GM23338 (cell line): Measurements from ENCODE around the gene GPR42. TPM values are rescaled to one million over a fixed set of nuclear protein-coding genes. Genes with fewer than 3 reads are reported as not detected.

Experiments
- ATAC-seq: fragments of 200-7000 bp; cut with Tn5 transposase; 3 replicates; pipeline ENCODE4 v1.9.1; 2020
- DNase-seq: peaks from one replicate; pipeline ENCODE4 v3.0.0-alpha.2; 2015; ENCODE audit warnings: low spot score
- H2AFZ ChIP-seq: fragments of 200-600 bp; sonication (generic); 2 replicates; pipeline ENCODE4 v1.8.0; 2016; ENCODE audit warnings: antibody characterized with exemption, mild to moderate bottlenecking, moderate library complexity
- H3F3A ChIP-seq: fragments of 200-600 bp; sonication (generic); replicated peaks from 2 replicates; pipeline ENCODE4 v1.8.0; 2017; ENCODE audit warnings: antibody characterized with exemption, mixed run types, low read depth
- H3K27ac ChIP-seq: fragments of 200-600 bp; sonication (generic); 2 replicates; pipeline ENCODE4 v1.6.1; 2016; ENCODE audit warnings: low read depth
- H3K27me3 ChIP-seq: fragments of 200-600 bp; sonication (generic); 2 replicates; pipeline ENCODE4 v1.8.0; 2016; ENCODE audit warnings: mild to moderate bottlenecking, mixed run types, moderate library complexity; ENCODE audit not compliant: insufficient read depth
- H3K36me3 ChIP-seq: fragments of 200-600 bp; sonication (generic); 2 replicates; pipeline ENCODE4 v1.8.0; 2016; ENCODE audit warnings: mild to moderate bottlenecking; ENCODE audit not compliant: insufficient read depth
- H3K4me1 ChIP-seq: fragments of 200-600 bp; sonication (generic); 2 replicates; pipeline ENCODE4 v1.8.0; 2016; ENCODE audit warnings: mild to moderate bottlenecking, moderate library complexity; ENCODE audit not compliant: insufficient read depth
- H3K4me2 ChIP-seq: fragments of 200-600 bp; sonication (generic); 2 replicates; pipeline ENCODE4 v1.7.1; 2017; ENCODE audit warnings: mixed run types
- H3K4me3 ChIP-seq: fragments of 200-600 bp; sonication (generic); 2 replicates; pipeline ENCODE4 v1.6.1; 2016; ENCODE audit warnings: mixed run types
- H3K79me2 ChIP-seq: fragments of 200-600 bp; sonication (generic); replicated peaks from 2 replicates; pipeline ENCODE4 v1.8.0; 2017; ENCODE audit warnings: mild to moderate bottlenecking; ENCODE audit not compliant: insufficient read depth
- H3K9me2 ChIP-seq: fragments of 200-600 bp; sonication (generic); 2 replicates; pipeline ENCODE4 v1.8.0; 2017; ENCODE audit not compliant: insufficient read depth
- H4K20me1 ChIP-seq: fragments of 200-600 bp; sonication (generic); replicated peaks from 2 replicates; pipeline ENCODE4 v1.8.0; 2017; ENCODE audit warnings: mild to moderate bottlenecking; ENCODE audit not compliant: insufficient read depth
- H3K27ac Mint-ChIP-seq: 2 replicates; pipeline ENCODE4 v1.8.0; 2020; ENCODE audit warnings: inconsistent platforms, mild to moderate bottlenecking, moderate library complexity, mixed read lengths
- H3K27me3 Mint-ChIP-seq: 3 replicates; pipeline ENCODE4 v1.8.0; 2022; ENCODE audit warnings: low read depth, mild to moderate bottlenecking, moderate library complexity, mixed read lengths, inconsistent platforms; ENCODE audit not compliant: insufficient read depth, poor library complexity
- H3K36me3 Mint-ChIP-seq: 3 replicates; pipeline ENCODE4 v1.8.0; 2021; ENCODE audit warnings: low read depth, mild to moderate bottlenecking, inconsistent platforms, moderate library complexity, mixed read lengths
- H3K4me1 Mint-ChIP-seq: 3 replicates; pipeline ENCODE4 v1.8.0; 2020; ENCODE audit warnings: mild to moderate bottlenecking, inconsistent platforms, mixed read lengths
- H3K4me3 Mint-ChIP-seq: 3 replicates; pipeline ENCODE4 v1.8.0; 2021; ENCODE audit warnings: moderate library complexity, mild to moderate bottlenecking, inconsistent platforms, mixed read lengths
- H3K9me3 Mint-ChIP-seq: 3 replicates; pipeline ENCODE4 v1.8.0; 2020; ENCODE audit warnings: moderate library complexity, mild to moderate bottlenecking, inconsistent platforms, mixed read lengths
- CREB1 ChIP-seq: fragments of 250-450 bp; sonication (Bioruptor Pico); IDR thresholded peaks from 2 replicates; pipeline ENCODE4 v1.5.0; 2020; ENCODE audit warnings: low read depth, mild to moderate bottlenecking, moderate library complexity
- EZH2 ChIP-seq: fragments of 200-600 bp; sonication (generic); IDR thresholded peaks from one replicate; pipeline ENCODE4 v1.8.0; 2017; ENCODE audit warnings: antibody characterized with exemption, mild to moderate bottlenecking, low read depth; ENCODE audit not compliant: unreplicated experiment
- EZH2phosphoT487 ChIP-seq: fragments of 200-600 bp; sonication (generic); IDR thresholded peaks from one replicate; pipeline ENCODE4 v1.8.1; 2018; ENCODE audit warnings: antibody characterized with exemption; ENCODE audit not compliant: unreplicated experiment
- JUNB ChIP-seq: IDR thresholded peaks from one replicate; pipeline ENCODE4 v1.6.1; 2016; ENCODE audit warnings: antibody characterized with exemption; ENCODE audit not compliant: unreplicated experiment
- NANOG ChIP-seq: IDR thresholded peaks from 2 replicates; pipeline ENCODE4 v1.6.1; 2016; ENCODE audit warnings: antibody characterized with exemption, borderline replicate concordance
- ZNF114 ChIP-seq: fragments of 250-450 bp; sonication (Bioruptor Pico); IDR thresholded peaks from 2 replicates; pipeline ENCODE4 v1.5.0; 2020; ENCODE audit warnings: mild to moderate bottlenecking, moderate library complexity
- polyA plus RNA-seq: library from polyadenylated mRNA; unstranded; fragments of >200 nt; fragmentation: Nextera tagmentation; extraction: Ambion mirVana; gene quantifications from 2 replicates; pipeline ENCODE4 v1.2.1, GENCODE V29; 2016
- total RNA-seq: library from RNA; depleted of rRNA; stranded (reverse); fragments of >200 nt; shearing (Covaris generic); gene quantifications from 2 replicates; pipeline ENCODE4 v1.2.3, GENCODE V29; 2014
- TF ChIP-seq, protein P1 (sequence below): IDR thresholded peaks from 2 replicates; pipeline ENCODE4 v1.6.1; 2016; ENCODE audit warnings: antibody characterized with exemption
- TF ChIP-seq, protein P2 (sequence below): IDR thresholded peaks from one replicate; pipeline ENCODE4 v1.6.1; 2018; ENCODE audit warnings: antibody characterized with exemption; ENCODE audit not compliant: unreplicated experiment
- TF ChIP-seq, protein P3 (sequence below), 2 experiments: fragments of 200-600 bp in 1 of 2; sonication (generic) in 1 of 2; conservative IDR thresholded peaks; 2 replicates each; pipeline versions ENCODE4 v1.5.1 to v1.6.1; 2016 to 2017; ENCODE audit warnings: antibody characterized with exemption in 2 of 2, low read depth in 2 of 2, mild to moderate bottlenecking in 2 of 2, moderate library complexity in 1 of 2
- TF ChIP-seq, protein P4 (sequence below): fragments of 250-450 bp; sonication (Bioruptor Pico); IDR thresholded peaks from 2 replicates; pipeline ENCODE4 v1.5.0; 2020; ENCODE audit warnings: mild to moderate bottlenecking, moderate library complexity

Gene GPR42
- total and polyA plus RNA-seq, 2 experiments from 2014 or later = not detected

DNA sequence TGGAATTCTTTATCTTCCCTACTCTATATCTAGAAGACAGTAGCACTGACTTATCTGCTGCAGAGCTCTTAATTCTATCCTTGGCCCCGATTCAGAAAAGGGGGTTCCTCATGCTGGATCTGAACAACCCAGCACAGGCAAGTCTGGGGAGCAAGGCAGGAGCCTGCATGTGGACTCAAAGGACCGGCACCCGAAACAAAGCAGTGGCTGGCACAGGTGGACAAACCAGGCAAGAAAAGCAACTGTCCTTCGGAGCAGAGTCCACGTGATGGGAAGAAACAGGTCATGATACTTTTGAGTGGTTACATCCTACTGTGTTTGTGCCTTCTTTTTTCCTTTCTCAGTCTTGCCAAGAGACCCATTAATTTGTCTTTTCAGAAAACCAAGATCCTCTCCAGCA, 38.3 kb downstream of the GPR42 start (continued):
- TF ChIP-seq, protein P1, sequence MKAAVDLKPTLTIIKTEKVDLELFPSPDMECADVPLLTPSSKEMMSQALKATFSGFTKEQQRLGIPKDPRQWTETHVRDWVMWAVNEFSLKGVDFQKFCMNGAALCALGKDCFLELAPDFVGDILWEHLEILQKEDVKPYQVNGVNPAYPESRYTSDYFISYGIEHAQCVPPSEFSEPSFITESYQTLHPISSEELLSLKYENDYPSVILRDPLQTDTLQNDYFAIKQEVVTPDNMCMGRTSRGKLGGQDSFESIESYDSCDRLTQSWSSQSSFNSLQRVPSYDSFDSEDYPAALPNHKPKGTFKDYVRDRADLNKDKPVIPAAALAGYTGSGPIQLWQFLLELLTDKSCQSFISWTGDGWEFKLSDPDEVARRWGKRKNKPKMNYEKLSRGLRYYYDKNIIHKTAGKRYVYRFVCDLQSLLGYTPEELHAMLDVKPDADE = no peak
- TF ChIP-seq, protein P2, sequence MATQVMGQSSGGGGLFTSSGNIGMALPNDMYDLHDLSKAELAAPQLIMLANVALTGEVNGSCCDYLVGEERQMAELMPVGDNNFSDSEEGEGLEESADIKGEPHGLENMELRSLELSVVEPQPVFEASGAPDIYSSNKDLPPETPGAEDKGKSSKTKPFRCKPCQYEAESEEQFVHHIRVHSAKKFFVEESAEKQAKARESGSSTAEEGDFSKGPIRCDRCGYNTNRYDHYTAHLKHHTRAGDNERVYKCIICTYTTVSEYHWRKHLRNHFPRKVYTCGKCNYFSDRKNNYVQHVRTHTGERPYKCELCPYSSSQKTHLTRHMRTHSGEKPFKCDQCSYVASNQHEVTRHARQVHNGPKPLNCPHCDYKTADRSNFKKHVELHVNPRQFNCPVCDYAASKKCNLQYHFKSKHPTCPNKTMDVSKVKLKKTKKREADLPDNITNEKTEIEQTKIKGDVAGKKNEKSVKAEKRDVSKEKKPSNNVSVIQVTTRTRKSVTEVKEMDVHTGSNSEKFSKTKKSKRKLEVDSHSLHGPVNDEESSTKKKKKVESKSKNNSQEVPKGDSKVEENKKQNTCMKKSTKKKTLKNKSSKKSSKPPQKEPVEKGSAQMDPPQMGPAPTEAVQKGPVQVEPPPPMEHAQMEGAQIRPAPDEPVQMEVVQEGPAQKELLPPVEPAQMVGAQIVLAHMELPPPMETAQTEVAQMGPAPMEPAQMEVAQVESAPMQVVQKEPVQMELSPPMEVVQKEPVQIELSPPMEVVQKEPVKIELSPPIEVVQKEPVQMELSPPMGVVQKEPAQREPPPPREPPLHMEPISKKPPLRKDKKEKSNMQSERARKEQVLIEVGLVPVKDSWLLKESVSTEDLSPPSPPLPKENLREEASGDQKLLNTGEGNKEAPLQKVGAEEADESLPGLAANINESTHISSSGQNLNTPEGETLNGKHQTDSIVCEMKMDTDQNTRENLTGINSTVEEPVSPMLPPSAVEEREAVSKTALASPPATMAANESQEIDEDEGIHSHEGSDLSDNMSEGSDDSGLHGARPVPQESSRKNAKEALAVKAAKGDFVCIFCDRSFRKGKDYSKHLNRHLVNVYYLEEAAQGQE = no peak
- TF ChIP-seq, protein P3, sequence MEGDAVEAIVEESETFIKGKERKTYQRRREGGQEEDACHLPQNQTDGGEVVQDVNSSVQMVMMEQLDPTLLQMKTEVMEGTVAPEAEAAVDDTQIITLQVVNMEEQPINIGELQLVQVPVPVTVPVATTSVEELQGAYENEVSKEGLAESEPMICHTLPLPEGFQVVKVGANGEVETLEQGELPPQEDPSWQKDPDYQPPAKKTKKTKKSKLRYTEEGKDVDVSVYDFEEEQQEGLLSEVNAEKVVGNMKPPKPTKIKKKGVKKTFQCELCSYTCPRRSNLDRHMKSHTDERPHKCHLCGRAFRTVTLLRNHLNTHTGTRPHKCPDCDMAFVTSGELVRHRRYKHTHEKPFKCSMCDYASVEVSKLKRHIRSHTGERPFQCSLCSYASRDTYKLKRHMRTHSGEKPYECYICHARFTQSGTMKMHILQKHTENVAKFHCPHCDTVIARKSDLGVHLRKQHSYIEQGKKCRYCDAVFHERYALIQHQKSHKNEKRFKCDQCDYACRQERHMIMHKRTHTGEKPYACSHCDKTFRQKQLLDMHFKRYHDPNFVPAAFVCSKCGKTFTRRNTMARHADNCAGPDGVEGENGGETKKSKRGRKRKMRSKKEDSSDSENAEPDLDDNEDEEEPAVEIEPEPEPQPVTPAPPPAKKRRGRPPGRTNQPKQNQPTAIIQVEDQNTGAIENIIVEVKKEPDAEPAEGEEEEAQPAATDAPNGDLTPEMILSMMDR (conservative IDR thresholded peaks at IDR 0.05; ENCODE audit: low read depth in 2 of 2) = no peak
- no peak for TF ChIP-seq ZNF114

DNA sequence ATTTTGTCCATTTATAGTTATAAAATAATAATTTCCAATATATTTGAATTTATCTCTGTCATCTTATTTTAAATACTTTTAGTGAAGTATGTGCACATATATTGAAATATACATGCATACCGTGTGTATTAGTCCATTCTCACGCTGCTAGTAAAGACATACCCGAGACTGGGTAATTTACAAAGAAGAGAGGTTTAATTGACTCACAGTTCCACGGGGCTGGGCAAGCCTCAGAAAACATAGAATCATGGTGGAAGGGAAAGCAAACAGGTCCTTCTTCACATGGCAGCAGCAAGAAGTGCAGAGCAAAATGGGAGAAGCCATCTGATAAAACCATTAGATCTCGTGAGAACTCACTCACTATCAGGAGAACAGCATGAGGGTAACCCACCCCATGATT, 39.6 kb downstream of the GPR42 start:
- H3K27me3 Mint-ChIP-seq = peaks cover 7% of the 10 kb centered on the region
- no peak for TF ChIP-seq NANOG
- TF ChIP-seq, protein P4, sequence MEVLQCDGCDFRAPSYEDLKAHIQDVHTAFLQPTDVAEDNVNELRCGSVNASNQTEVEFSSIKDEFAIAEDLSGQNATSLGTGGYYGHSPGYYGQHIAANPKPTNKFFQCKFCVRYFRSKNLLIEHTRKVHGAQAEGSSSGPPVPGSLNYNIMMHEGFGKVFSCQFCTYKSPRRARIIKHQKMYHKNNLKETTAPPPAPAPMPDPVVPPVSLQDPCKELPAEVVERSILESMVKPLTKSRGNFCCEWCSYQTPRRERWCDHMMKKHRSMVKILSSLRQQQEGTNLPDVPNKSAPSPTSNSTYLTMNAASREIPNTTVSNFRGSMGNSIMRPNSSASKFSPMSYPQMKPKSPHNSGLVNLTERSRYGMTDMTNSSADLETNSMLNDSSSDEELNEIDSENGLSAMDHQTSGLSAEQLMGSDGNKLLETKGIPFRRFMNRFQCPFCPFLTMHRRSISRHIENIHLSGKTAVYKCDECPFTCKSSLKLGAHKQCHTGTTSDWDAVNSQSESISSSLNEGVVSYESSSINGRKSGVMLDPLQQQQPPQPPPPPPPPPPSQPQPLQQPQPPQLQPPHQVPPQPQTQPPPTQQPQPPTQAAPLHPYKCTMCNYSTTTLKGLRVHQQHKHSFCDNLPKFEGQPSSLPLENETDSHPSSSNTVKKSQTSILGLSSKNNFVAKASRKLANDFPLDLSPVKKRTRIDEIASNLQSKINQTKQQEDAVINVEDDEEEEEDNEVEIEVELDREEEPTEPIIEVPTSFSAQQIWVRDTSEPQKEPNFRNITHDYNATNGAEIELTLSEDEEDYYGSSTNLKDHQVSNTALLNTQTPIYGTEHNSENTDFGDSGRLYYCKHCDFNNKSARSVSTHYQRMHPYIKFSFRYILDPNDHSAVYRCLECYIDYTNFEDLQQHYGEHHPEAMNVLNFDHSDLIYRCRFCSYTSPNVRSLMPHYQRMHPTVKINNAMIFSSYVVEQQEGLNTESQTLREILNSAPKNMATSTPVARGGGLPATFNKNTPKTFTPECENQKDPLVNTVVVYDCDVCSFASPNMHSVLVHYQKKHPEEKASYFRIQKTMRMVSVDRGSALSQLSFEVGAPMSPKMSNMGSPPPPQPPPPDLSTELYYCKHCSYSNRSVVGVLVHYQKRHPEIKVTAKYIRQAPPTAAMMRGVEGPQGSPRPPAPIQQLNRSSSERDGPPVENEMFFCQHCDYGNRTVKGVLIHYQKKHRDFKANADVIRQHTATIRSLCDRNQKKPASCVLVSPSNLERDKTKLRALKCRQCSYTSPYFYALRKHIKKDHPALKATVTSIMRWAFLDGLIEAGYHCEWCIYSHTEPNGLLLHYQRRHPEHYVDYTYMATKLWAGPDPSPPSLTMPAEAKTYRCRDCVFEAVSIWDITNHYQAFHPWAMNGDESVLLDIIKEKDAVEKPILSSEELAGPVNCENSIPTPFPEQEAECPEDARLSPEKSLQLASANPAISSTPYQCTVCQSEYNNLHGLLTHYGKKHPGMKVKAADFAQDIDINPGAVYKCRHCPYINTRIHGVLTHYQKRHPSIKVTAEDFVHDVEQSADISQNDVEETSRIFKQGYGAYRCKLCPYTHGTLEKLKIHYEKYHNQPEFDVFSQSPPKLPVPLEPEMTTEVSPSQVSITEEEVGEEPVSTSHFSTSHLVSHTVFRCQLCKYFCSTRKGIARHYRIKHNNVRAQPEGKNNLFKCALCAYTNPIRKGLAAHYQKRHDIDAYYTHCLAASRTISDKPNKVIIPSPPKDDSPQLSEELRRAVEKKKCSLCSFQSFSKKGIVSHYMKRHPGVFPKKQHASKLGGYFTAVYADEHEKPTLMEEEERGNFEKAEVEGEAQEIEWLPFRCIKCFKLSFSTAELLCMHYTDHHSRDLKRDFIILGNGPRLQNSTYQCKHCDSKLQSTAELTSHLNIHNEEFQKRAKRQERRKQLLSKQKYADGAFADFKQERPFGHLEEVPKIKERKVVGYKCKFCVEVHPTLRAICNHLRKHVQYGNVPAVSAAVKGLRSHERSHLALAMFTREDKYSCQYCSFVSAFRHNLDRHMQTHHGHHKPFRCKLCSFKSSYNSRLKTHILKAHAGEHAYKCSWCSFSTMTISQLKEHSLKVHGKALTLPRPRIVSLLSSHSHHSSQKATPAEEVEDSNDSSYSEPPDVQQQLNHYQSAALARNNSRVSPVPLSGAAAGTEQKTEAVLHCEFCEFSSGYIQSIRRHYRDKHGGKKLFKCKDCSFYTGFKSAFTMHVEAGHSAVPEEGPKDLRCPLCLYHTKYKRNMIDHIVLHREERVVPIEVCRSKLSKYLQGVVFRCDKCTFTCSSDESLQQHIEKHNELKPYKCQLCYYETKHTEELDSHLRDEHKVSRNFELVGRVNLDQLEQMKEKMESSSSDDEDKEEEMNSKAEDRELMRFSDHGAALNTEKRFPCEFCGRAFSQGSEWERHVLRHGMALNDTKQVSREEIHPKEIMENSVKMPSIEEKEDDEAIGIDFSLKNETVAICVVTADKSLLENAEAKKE (CRISPR knock-in tag) = no peak
- no peak for TF ChIP-seq EZH2
- TF ChIP-seq, protein P1 = no peak
- TF ChIP-seq JUNB = no peak
- TF ChIP-seq CREB1 (CRISPR knock-in tag) = no peak
- TF ChIP-seq EZH2phosphoT487 = no peak

More for the DNA sequence above, 39.6 kb downstream of the GPR42 start:
- H3K9me3 Mint-ChIP-seq = peaks cover 3% of the 10 kb centered on the region; the same call in 1 of the 3 replicates
- Histone ChIP-seq H3K36me3 (no peaks in the 10 kb centered on the region), H3K27me3 (no peaks in the 10 kb centered on the region), H3K4me2 (no peak overlapping the region), H2AFZ (no peak overlapping the region), H3K4me3 (no peak overlapping the region), H3K79me2 (no peaks in the 10 kb centered on the region), H3K27ac (no peak overlapping the region), H3F3A (no peaks in the 10 kb centered on the region), H3K4me1 (no peaks in the 10 kb centered on the region), H3K9me2 (no peaks in the 10 kb centered on the region), H4K20me1 (no peaks in the 10 kb centered on the region)
- DNase-seq (no peak), ATAC-seq (no peak)
- no peaks in the 10 kb centered on the region for H3K36me3 Mint-ChIP-seq
- H3K4me3 Mint-ChIP-seq = no peak overlapping the region
- H3K4me1 Mint-ChIP-seq = no peaks in the 10 kb centered on the region
- H3K27ac Mint-ChIP-seq = no peak overlapping the region
